ENCODE data around the gene TIMP1.

GRCh38 chrX:47571215-47571614 is 11.0 kb upstream of the TIMP1 start:
- TF ChIP-seq CTCF (IDR thresholded peaks at IDR 0.05; ENCODE audit: low read depth, low read length) (no peak), EZH2phosphoT487 (IDR thresholded peaks at IDR 0.05; ENCODE audit: low read depth) (no peak)
